H9 (cell line): ENCODE results near the gene TSPO2. TPM values are rescaled to one million over a fixed set of nuclear protein-coding genes. Genes with fewer than 3 reads are reported as not detected.

ENCODE experiments used
- DNase-seq: peaks from one replicate; pipeline ENCODE4 v3.0.0-alpha.2; 2017
- H2AFZ ChIP-seq: one replicate; pipeline ENCODE4 v1.6.1; 2013; ENCODE audit warnings: mild to moderate bottlenecking, low read length, control low read depth, moderate library complexity
- H2AK5ac ChIP-seq: 2 replicates; pipeline ENCODE4 v1.6.1; 2013; ENCODE audit warnings: low read length, control low read depth, mixed read lengths; ENCODE audit not compliant: insufficient read length
- H2BK120ac ChIP-seq: one replicate; pipeline ENCODE4 v1.6.1; 2013; ENCODE audit warnings: low read depth, mild to moderate bottlenecking, low read length, control low read depth, inconsistent platforms; ENCODE audit not compliant: poor library complexity, severe bottlenecking
- H2BK12ac ChIP-seq: 2 replicates; pipeline ENCODE4 v1.6.1; 2013; ENCODE audit warnings: low read length, control low read depth, mixed read lengths, low read depth; ENCODE audit not compliant: insufficient read length
- H2BK15ac ChIP-seq: 2 replicates; pipeline ENCODE4 v1.6.1; 2013; ENCODE audit warnings: low read depth, low read length, control low read depth
- H2BK20ac ChIP-seq: one replicate; pipeline ENCODE4 v1.6.1; 2013; ENCODE audit warnings: low read depth, mild to moderate bottlenecking, low read length, control low read depth, inconsistent platforms; ENCODE audit not compliant: poor library complexity, severe bottlenecking
- H2BK5ac ChIP-seq: 2 replicates; pipeline ENCODE4 v1.6.1; 2013; ENCODE audit warnings: low read length, control low read depth, mixed read lengths; ENCODE audit not compliant: insufficient read length
- H3K14ac ChIP-seq: 2 replicates; pipeline ENCODE4 v1.6.1; 2013; ENCODE audit warnings: low read length, control low read depth; ENCODE audit not compliant: insufficient read depth
- H3K18ac ChIP-seq: 2 replicates; pipeline ENCODE4 v1.6.1; 2013; ENCODE audit warnings: low read depth, mild to moderate bottlenecking, mixed read lengths, low read length, control low read depth; ENCODE audit not compliant: insufficient read length
- H3K23ac ChIP-seq: 2 replicates; pipeline ENCODE4 v1.6.1; 2013; ENCODE audit warnings: low read length, control low read depth, mixed read lengths, low read depth; ENCODE audit not compliant: insufficient read length
- H3K23me2 ChIP-seq: 2 replicates; pipeline ENCODE4 v1.6.1; 2013; ENCODE audit warnings: low read depth, mild to moderate bottlenecking, mixed read lengths, low read length, control low read depth; ENCODE audit not compliant: insufficient read length, poor library complexity, severe bottlenecking
- H3K27ac ChIP-seq: 2 replicates; pipeline ENCODE4 v1.5.1; 2013; ENCODE audit warnings: low read length, control low read depth, mixed read lengths, low read depth; ENCODE audit not compliant: insufficient read length
- H3K27me3 ChIP-seq: 2 replicates; pipeline ENCODE4 v1.6.1; 2013; ENCODE audit warnings: low read length, control low read depth, inconsistent platforms; ENCODE audit not compliant: insufficient read depth
- H3K4ac ChIP-seq: 2 replicates; pipeline ENCODE4 v1.6.1; 2013; ENCODE audit warnings: low read depth, mild to moderate bottlenecking, control low read depth, inconsistent platforms, low read length, moderate library complexity
- H3K4me1 ChIP-seq: 2 replicates; pipeline ENCODE4 v1.6.1; 2013; ENCODE audit warnings: low read length, control low read depth, inconsistent platforms; ENCODE audit not compliant: insufficient read depth
- H3K4me2 ChIP-seq: 2 replicates; pipeline ENCODE4 v1.6.1; 2013; ENCODE audit warnings: low read length, control low read depth, mixed read lengths; ENCODE audit not compliant: insufficient read length, insufficient read depth
- H3K56ac ChIP-seq: 2 replicates; pipeline ENCODE4 v1.6.1; 2013; ENCODE audit warnings: low read depth, mild to moderate bottlenecking, mixed read lengths, low read length, control low read depth; ENCODE audit not compliant: insufficient read length
- H3K79me1 ChIP-seq: 2 replicates; pipeline ENCODE4 v1.6.1; 2013; ENCODE audit warnings: low read depth, mild to moderate bottlenecking, moderate library complexity, low read length, control low read depth, inconsistent platforms; ENCODE audit not compliant: insufficient read depth, poor library complexity, severe bottlenecking
- H3K79me2 ChIP-seq: 2 replicates; pipeline ENCODE4 v1.6.1; 2013; ENCODE audit warnings: low read length, control low read depth, inconsistent platforms; ENCODE audit not compliant: insufficient read depth
- H3K9ac ChIP-seq: 2 replicates; pipeline ENCODE4 v1.6.1; 2013; ENCODE audit warnings: low read length, control low read depth, mixed read lengths; ENCODE audit not compliant: insufficient read length; ENCODE audit errors: extremely low read depth
- H3K9me3 ChIP-seq: one replicate; pipeline ENCODE4 v1.6.1; 2013; ENCODE audit warnings: low read depth, low read length, inconsistent platforms; ENCODE audit not compliant: control insufficient read depth
- H3T11ph ChIP-seq: one replicate; pipeline ENCODE4 v1.6.1; 2013; ENCODE audit warnings: mild to moderate bottlenecking, low read length, control low read depth, inconsistent platforms
- H4K20me1 ChIP-seq: one replicate; pipeline ENCODE4 v1.6.1; 2013; ENCODE audit not compliant: control insufficient read depth, insufficient read length, insufficient read depth
- H4K5ac ChIP-seq: 2 replicates; pipeline ENCODE4 v1.6.1; 2013; ENCODE audit warnings: low read depth, mild to moderate bottlenecking, mixed read lengths, low read length, control low read depth; ENCODE audit not compliant: insufficient read length
- H4K8ac ChIP-seq: replicated peaks from 2 replicates; pipeline ENCODE4 v1.6.1; 2013; ENCODE audit warnings: low read length, control low read depth, mixed read lengths, low read depth; ENCODE audit not compliant: insufficient read length
- H4K91ac ChIP-seq: 2 replicates; pipeline ENCODE4 v1.6.1; 2013; ENCODE audit warnings: low read depth, mild to moderate bottlenecking, moderate library complexity, mixed read lengths, low read length, control low read depth; ENCODE audit not compliant: insufficient read length
- H3K27ac Mint-ChIP-seq, 3 experiments: 2 replicates in 2 of 3; 3 replicates in 1 of 3; pipeline ENCODE4 v1.8.0; 2020 to 2021; ENCODE audit warnings: mixed read lengths in 3 of 3, mild to moderate bottlenecking in 1 of 3, moderate library complexity in 1 of 3
- H3K27me3 Mint-ChIP-seq: 2 replicates; pipeline ENCODE4 v1.8.0; 2021; ENCODE audit warnings: low read depth, mild to moderate bottlenecking, moderate library complexity, mixed read lengths
- H3K36me3 Mint-ChIP-seq, 3 experiments: 2 replicates in 2 of 3; 3 replicates in 1 of 3; pipeline ENCODE4 v1.8.0; 2020 to 2021; ENCODE audit warnings: low read depth in 3 of 3, mixed read lengths in 3 of 3; ENCODE audit not compliant: insufficient read depth in 1 of 3
- H3K4me1 Mint-ChIP-seq, 2 experiments: 2 replicates each; pipeline ENCODE4 v1.8.0; 2020; ENCODE audit warnings: mixed read lengths in 2 of 2
- H3K4me3 Mint-ChIP-seq, 2 experiments: 2 replicates in 1 of 2; 3 replicates in 1 of 2; pipeline ENCODE4 v1.8.0; 2020 to 2021; ENCODE audit warnings: mild to moderate bottlenecking in 2 of 2, mixed read lengths in 2 of 2, moderate library complexity in 1 of 2
- H3K9me3 Mint-ChIP-seq, 2 experiments: 2 replicates in 1 of 2; 3 replicates in 1 of 2; pipeline ENCODE4 v1.8.0; 2020; ENCODE audit warnings: mild to moderate bottlenecking in 2 of 2, mixed read lengths in 2 of 2, moderate library complexity in 1 of 2
- WGBS: extraction: QIAGEN DNeasy Blood & Tissue Kit; methylation state at CpG from one replicate; pipeline ENCODE4 v1.1.7; 2013; ENCODE audit warnings: missing lambda C conversion rate, low lambda C conversion rate, mixed read lengths; ENCODE audit not compliant: insufficient read length; ENCODE audit errors: extremely low coverage; 5-methylcytosine and 5-hydroxymethylcytosine counted together
- total RNA-seq: library from RNA; stranded (reverse); gene quantifications from 2 replicates; pipeline ENCODE4 v1.2.1, GENCODE V29; 2021
- TF ChIP-seq, protein P1 (sequence below): fragments of 200-600 bp; sonication (generic); conservative IDR thresholded peaks from 3 replicates; pipeline ENCODE4 v1.8.0; 2021; ENCODE audit warnings: antibody characterized with exemption, mild to moderate bottlenecking

TSPO2 gene
- total RNA-seq, 1 experiment from 2014 or later = not detected

DNA sequence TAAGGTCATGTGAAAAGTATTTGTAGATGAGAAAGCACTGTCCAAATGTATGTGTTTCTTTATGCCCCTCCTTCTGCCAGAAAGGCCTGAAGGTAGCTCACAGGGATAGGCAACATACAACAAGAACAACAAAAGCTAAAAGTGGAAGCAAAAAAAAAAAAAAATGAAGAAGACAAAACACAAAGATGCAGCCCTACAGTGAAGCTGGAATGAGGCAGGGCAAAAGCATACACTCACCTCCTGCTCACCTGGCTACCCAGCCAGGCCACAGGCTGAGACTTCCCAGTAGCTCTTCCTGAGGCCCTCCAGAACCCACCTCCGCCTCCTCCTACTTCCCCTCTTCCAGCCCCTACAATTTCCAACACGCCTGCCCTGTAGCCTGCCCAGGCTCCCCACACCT, 5.7 kb upstream of the TSPO2 start:
- Histone ChIP-seq H4K20me1 (no peaks in the 10 kb centered on the region), H3K4me2 (no peak overlapping the region)

More for the DNA sequence above, 5.7 kb upstream of the TSPO2 start:
- H3K9ac ChIP-seq = no peak overlapping the region
- no peaks in the 10 kb centered on the region; a peak in 1 of 5 replicates for H3K9me3 Mint-ChIP-seq
- no peaks in the 10 kb centered on the region for H3K4me1 ChIP-seq
- peaks cover 12 to 13% of the 10 kb centered on the region in 2 experiments for H3K4me1 Mint-ChIP-seq
- no peak overlapping the region for H2BK15ac ChIP-seq
- TF ChIP-seq, protein P1, sequence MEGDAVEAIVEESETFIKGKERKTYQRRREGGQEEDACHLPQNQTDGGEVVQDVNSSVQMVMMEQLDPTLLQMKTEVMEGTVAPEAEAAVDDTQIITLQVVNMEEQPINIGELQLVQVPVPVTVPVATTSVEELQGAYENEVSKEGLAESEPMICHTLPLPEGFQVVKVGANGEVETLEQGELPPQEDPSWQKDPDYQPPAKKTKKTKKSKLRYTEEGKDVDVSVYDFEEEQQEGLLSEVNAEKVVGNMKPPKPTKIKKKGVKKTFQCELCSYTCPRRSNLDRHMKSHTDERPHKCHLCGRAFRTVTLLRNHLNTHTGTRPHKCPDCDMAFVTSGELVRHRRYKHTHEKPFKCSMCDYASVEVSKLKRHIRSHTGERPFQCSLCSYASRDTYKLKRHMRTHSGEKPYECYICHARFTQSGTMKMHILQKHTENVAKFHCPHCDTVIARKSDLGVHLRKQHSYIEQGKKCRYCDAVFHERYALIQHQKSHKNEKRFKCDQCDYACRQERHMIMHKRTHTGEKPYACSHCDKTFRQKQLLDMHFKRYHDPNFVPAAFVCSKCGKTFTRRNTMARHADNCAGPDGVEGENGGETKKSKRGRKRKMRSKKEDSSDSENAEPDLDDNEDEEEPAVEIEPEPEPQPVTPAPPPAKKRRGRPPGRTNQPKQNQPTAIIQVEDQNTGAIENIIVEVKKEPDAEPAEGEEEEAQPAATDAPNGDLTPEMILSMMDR = no peak
- H3K27me3 ChIP-seq = no peaks in the 10 kb centered on the region
- H3K4ac ChIP-seq = no peak overlapping the region
- H2AK5ac ChIP-seq = no peak overlapping the region
- H2BK5ac ChIP-seq = no peak overlapping the region
- no peaks in the 10 kb centered on the region for H3K27me3 Mint-ChIP-seq
- DNase-seq = no peak
- no peak overlapping the region for H2BK120ac ChIP-seq
- H4K8ac ChIP-seq = no peak overlapping the region
- H4K91ac ChIP-seq = no peak overlapping the region
- H3K56ac ChIP-seq = no peak overlapping the region
- H3K79me2 ChIP-seq = no peaks in the 10 kb centered on the region
- no peaks in the 10 kb centered on the region for H3K79me1 ChIP-seq
- no peak overlapping the region for H3K14ac ChIP-seq
- H3K27ac Mint-ChIP-seq = no peak overlapping the region
- no peak overlapping the region for H3K4me3 Mint-ChIP-seq
- no peaks in the 10 kb centered on the region for H3K23me2 ChIP-seq
- H3K36me3 Mint-ChIP-seq = no peaks in the 10 kb centered on the region
- no peak overlapping the region for H2BK20ac ChIP-seq
- no peak overlapping the region for H3K27ac ChIP-seq
- H3K18ac ChIP-seq = no peak overlapping the region
- no CpG with 5 or more reads among the region's 2 CpGs for WGBS
- no peak overlapping the region for H2BK12ac ChIP-seq
- H2AFZ ChIP-seq = no peak overlapping the region
- H4K5ac ChIP-seq = no peak overlapping the region
- no peak overlapping the region for H3T11ph ChIP-seq
- H3K23ac ChIP-seq = no peak overlapping the region
- no peaks in the 10 kb centered on the region for H3K9me3 ChIP-seq
